Adrenal gland (tissue), 12 donors: Measurements from ENCODE around the gene RIMBP2. TPM values are rescaled to one million over a fixed set of nuclear protein-coding genes. Genes with fewer than 3 reads are reported as not detected.

Source experiments
- DNase-seq, 7 donors: peaks; one replicate each; pipeline ENCODE4 v3.0.0-alpha.2; 2019 to 2020
- H3K27ac ChIP-seq, 5 donors: fragments of 200-600 bp; sonication (generic) in 4 of 5; 1 replicate in 3 of 5; 2 replicates in 2 of 5; pipeline versions ENCODE4 v1.5.1 to v1.8.0; 2016 to 2020; ENCODE audit warnings: mild to moderate bottlenecking in 1 of 5
- H3K27me3 ChIP-seq: fragments of 200-600 bp; 2 replicates; pipeline ENCODE4 v1.8.0; 2021
- H3K36me3 ChIP-seq, 2 donors: fragments of 200-600 bp; replicated peaks in 1 of 2; 1 replicate in 1 of 2; 2 replicates in 1 of 2; pipeline versions ENCODE4 v1.5.1 to v1.8.0; 2018 to 2022
- H3K4me1 ChIP-seq, 2 donors: fragments of 200-600 bp; replicated peaks in 1 of 2; 1 replicate in 1 of 2; 2 replicates in 1 of 2; pipeline versions ENCODE4 v1.5.1 to v1.8.0; 2018 to 2021
- H3K4me3 ChIP-seq, 4 donors: fragments of 200-600 bp; sonication (generic) in 3 of 4; one replicate each; pipeline ENCODE4 v1.5.1; 2016 to 2018
- H3K9me3 ChIP-seq, 3 donors: fragments of 200-600 bp; sonication (generic) in 1 of 3; replicated peaks in 1 of 3; 1 replicate in 2 of 3; 2 replicates in 1 of 3; pipeline versions ENCODE4 v1.5.1 to v1.8.0; 2016 to 2021
- POLR2A ChIP-seq, 2 donors: fragments of 450-650 bp; IDR thresholded peaks; one replicate each; pipeline ENCODE4 v1.6.1; 2017; ENCODE audit warnings: antibody characterized with exemption in 2 of 2, mild to moderate bottlenecking in 2 of 2, moderate library complexity in 1 of 2
- WGBS, 4 donors: extraction: QIAGEN DNeasy Blood & Tissue Kit in 2 of 4; methylation state at CpG; one replicate each; pipeline versions ENCODE4 v1.1.5 to v1.1.7; 2013 to 2017; 5-methylcytosine and 5-hydroxymethylcytosine counted together
- intact Hi-C, 2 donors: fragments of 100-400 bp; cut with DNase I; formaldehyde crosslinking; loops; one replicate each; pipeline versions ENCODE4 v1.14.1 to v1.15.0; 2022 to 2023
- polyA plus RNA-seq, 3 donors: library from polyadenylated mRNA; stranded (reverse); fragments of 200-250 nt in 2 of 3; fragments of 350-450 nt in 1 of 3; fragmentation: Illumina TruSeq in 1 of 3; extraction: RNeasy Lipid Tissue Mini Kit (QIAGEN cat#74804) in 1 of 3; gene quantifications; one replicate each; pipeline ENCODE4 v1.2.3, GENCODE V29; 2013 to 2014
- total RNA-seq, 9 donors: library from RNA; depleted of rRNA in 4 of 9; stranded (reverse); fragments of >200 nt in 4 of 9; fragments of 120-200 nt in 1 of 9; fragmentation: NEBNext Ultra II Directional in 1 of 9; extraction: Animal tissue kit (Norgen Biotek cat#: 25700) in 1 of 9; gene quantifications; one replicate each; pipeline versions ENCODE4 v1.1.0 to v1.2.4, GENCODE V29; 2013 to 2023
- TF ChIP-seq, protein P1 (sequence below), 6 experiments: fragments of 450-650 bp in 4 of 6; fragments of 200-600 bp in 2 of 6; sonication (generic) in 1 of 6; IDR thresholded peaks; 1 replicate in 5 of 6; 2 replicates in 1 of 6; pipeline versions ENCODE4 v1.5.1 to v1.8.0; 2016 to 2021; ENCODE audit warnings: antibody characterized with exemption in 6 of 6, mild to moderate bottlenecking in 2 of 6, moderate library complexity in 1 of 6
- donor health status: healthy with polysubstance abuse.
- donor health status: Bipolar disorder and iron deficiency.
- donor health status: DM: yes; HTN: yes; CAD: no.
- donor health status: DM: no; HTN: no; CAD: no.
- donor health status: DM: no; HTN: no; CAD: no.
- donor health status: DM: yes; HTN: yes; CAD: no.

The RIMBP2 gene
- total and polyA plus RNA-seq, 12 donors, result 0.18 to 23.9 (median 6.3) TPM; not detected in 2

- Histone ChIP-seq H3K4me3 (no peak overlapping the region), H3K36me3 (no peaks in the 10 kb centered on the region), H3K27ac (no peak overlapping the region), H3K4me1 (no peaks in the 10 kb centered on the region), H3K27me3 (no peaks in the 10 kb centered on the region), H3K9me3 (no peaks in the 10 kb centered on the region)
- TF ChIP-seq POLR2A (IDR thresholded peaks at IDR 0.05), result no peak
- TF ChIP-seq, protein P1, sequence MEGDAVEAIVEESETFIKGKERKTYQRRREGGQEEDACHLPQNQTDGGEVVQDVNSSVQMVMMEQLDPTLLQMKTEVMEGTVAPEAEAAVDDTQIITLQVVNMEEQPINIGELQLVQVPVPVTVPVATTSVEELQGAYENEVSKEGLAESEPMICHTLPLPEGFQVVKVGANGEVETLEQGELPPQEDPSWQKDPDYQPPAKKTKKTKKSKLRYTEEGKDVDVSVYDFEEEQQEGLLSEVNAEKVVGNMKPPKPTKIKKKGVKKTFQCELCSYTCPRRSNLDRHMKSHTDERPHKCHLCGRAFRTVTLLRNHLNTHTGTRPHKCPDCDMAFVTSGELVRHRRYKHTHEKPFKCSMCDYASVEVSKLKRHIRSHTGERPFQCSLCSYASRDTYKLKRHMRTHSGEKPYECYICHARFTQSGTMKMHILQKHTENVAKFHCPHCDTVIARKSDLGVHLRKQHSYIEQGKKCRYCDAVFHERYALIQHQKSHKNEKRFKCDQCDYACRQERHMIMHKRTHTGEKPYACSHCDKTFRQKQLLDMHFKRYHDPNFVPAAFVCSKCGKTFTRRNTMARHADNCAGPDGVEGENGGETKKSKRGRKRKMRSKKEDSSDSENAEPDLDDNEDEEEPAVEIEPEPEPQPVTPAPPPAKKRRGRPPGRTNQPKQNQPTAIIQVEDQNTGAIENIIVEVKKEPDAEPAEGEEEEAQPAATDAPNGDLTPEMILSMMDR (IDR thresholded peaks at IDR 0.05), result no peak
- no peak for DNase-seq
- intact Hi-C loops, result no loop called here
- WGBS, 4 donors, result 56 to 74% (median 68%) methylated on average over 7 of the region's 7 CpGs
Observed at GRCh38 chr12:130354407-130354806, 361.7 kb downstream of the RIMBP2 start.

DNA sequence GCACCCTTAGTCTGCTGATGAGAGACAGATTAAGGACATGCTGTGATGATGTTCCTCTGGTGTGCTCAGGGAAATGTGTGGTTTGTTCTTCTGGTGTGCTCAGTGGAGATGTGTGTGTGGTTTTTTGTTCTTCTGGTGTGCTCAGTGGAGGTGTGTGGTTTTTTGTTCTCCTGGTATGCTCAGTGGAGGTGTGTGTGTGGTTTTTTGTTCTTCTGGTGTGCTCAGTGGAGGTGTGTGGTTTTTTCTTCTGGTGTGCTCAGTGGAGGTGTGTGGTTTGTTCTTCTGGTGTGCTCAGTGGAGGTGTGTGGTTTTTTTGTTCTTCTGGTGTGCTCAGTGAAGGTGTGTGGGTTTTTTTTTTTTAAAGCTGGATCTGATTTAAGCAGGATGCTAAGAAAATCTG lies 363.0 kb downstream of the RIMBP2 start:
- no peak for TF ChIP-seq POLR2A (IDR thresholded peaks at IDR 0.05)
- TF ChIP-seq, protein P1 (IDR thresholded peaks at IDR 0.05), result no peak
- intact Hi-C loops, result no loop called here
- Histone ChIP-seq H3K36me3 (no peaks in the 10 kb centered on the region), H3K27me3 (no peaks in the 10 kb centered on the region), H3K27ac (no peak overlapping the region), H3K4me3 (no peak overlapping the region), H3K4me1 (no peaks in the 10 kb centered on the region), H3K9me3 (no peaks in the 10 kb centered on the region)
- no peak for DNase-seq

GRCh38 chr12:130351326-130351725 lies 364.8 kb downstream of the RIMBP2 start:
- intact Hi-C loops, result no loop called here
- Histone ChIP-seq H3K4me3 (no peak overlapping the region), H3K36me3 (no peaks in the 10 kb centered on the region), H3K27me3 (no peaks in the 10 kb centered on the region), H3K4me1 (no peaks in the 10 kb centered on the region), H3K9me3 (no peaks in the 10 kb centered on the region), H3K27ac (peak overlapping the region in 1 of 5 donors; percentile 55)
- DNase-seq, result no peak
- TF ChIP-seq, protein P1 (IDR thresholded peaks at IDR 0.05), result no peak
- TF ChIP-seq POLR2A (IDR thresholded peaks at IDR 0.05), result no peak
- 71 to 78% (median 76%) methylated on average over 5 of the region's 5 CpGs for WGBS, 4 donors

DNA sequence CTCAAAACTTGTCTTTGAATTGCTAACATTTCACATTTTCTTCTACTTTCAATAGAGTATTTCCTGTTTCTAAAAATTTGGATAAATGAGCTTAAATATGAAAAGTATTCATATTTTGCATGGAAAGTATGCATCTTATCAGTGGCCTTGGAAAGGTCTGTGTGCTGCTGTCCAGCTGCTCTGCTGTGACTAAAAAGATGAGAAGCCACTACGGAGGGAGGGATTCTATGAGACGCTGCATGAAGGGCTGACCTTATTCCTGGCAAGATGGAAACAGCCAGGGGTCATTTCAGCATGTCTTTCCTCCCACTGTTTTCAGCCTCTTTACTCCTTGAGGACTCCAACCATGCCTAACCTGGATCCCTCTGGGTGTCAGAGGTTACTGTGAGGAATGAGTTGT lies 365.4 kb downstream of the RIMBP2 start:
- no peak for TF ChIP-seq POLR2A (IDR thresholded peaks at IDR 0.05)
- TF ChIP-seq, protein P1 (IDR thresholded peaks at IDR 0.05), result no peak
- Histone ChIP-seq H3K9me3 (no peaks in the 10 kb centered on the region), H3K27ac (peak overlapping the region in 1 of 5 donors; percentile 55), H3K27me3 (no peaks in the 10 kb centered on the region), H3K4me1 (no peaks in the 10 kb centered on the region), H3K4me3 (no peak overlapping the region), H3K36me3 (no peaks in the 10 kb centered on the region)
- intact Hi-C loops, result no loop called here
- WGBS, 4 donors, result 22 to 41% (median 37%) methylated on average over 2 of the region's 2 CpGs
- DNase-seq, result peak in 1 of 7 donors; percentile 56
